Eye (tissue), 1 donor: ENCODE measurements around the gene SPIRE2.
"Not testable (repeated sequence)": the region's sequence is repeated elsewhere in the genome, so short reads cannot be mapped to it uniquely, and the experiment has no call there.

Source experiments
- DNase-seq: peaks from one replicate; pipeline ENCODE4 v3.0.0-alpha.2; 2015

The SPIRE2 gene

GRCh38 chr16:89869911-89870310, 41.6 kb downstream of the SPIRE2 start:
- no peak for DNase-seq

DNA sequence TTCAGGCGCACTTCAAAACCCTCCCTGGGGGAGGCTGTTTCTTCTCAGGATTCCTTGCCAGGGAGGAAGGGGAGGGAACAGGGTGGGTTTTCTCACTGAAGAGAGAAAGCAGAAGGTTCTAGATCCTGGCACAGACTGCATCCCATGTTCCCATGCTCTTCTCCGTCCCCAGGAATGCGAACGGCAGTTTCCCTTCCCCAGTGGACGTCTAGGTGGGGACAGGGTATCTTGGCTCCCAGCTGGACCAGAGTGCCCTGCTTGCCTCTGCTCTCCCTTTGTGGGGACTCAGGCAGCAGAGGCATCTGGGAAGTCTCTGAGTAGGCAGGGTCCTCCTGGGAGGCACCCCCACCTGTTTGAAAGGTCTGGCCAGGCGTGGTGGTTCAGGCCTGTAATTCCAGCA, 42.2 kb downstream of the SPIRE2 start:
- DNase-seq = no peak

DNA sequence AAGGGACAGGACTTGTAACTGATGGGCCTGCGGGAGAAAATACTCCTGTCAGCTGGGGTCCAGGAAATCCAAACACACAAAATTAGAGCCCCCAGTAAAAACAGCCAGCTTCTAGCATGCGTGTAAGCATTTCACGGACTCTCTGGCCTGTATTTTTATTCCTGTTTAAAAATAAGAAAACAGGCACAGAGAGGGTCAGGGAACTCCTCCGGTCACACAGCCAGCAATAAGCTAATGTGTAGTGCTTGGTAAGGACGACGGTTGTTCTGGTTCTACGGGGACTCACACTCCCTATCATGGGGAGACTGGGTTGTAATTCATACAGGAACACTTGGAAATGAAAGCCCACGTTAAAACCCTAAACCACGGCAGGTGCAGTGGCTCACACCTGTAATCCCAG, 43.6 kb downstream of the SPIRE2 start:
- DNase-seq = no peak

- DNase-seq = peak; percentile 98
Measured at GRCh38 chr16:89873109-89873971, 45.1 kb downstream of the SPIRE2 start, which contains the start of gene TCF25. Gene TCF25 (plus strand): TSS chr16:89873592. CDS start chr16:89873668, 76 bp downstream.

GRCh38 chr16:89873972-89874689, 45.9 kb downstream of the SPIRE2 start:
- DNase-seq = peak; percentile 98

DNA sequence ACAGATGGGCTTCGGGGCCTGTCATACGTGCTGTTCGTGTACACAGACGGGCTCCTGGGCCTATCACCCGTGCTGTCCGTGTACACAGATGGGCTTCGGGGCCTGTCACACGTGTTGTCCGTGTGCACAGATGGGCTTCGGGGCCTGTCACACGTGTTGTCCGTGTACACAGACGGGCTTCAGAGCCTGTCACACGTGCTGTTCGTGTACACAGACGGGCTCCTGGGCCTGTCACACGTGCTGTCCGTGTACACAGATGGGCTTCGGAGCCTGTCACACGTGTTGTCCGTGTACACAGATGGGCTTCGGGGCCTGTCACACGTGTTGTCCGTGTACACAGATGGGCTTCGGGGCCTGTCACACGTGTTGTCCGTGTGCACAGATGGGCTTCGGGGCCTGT, 50.8 kb downstream of the SPIRE2 start:
- DNase-seq = not testable (repeated sequence)

DNA sequence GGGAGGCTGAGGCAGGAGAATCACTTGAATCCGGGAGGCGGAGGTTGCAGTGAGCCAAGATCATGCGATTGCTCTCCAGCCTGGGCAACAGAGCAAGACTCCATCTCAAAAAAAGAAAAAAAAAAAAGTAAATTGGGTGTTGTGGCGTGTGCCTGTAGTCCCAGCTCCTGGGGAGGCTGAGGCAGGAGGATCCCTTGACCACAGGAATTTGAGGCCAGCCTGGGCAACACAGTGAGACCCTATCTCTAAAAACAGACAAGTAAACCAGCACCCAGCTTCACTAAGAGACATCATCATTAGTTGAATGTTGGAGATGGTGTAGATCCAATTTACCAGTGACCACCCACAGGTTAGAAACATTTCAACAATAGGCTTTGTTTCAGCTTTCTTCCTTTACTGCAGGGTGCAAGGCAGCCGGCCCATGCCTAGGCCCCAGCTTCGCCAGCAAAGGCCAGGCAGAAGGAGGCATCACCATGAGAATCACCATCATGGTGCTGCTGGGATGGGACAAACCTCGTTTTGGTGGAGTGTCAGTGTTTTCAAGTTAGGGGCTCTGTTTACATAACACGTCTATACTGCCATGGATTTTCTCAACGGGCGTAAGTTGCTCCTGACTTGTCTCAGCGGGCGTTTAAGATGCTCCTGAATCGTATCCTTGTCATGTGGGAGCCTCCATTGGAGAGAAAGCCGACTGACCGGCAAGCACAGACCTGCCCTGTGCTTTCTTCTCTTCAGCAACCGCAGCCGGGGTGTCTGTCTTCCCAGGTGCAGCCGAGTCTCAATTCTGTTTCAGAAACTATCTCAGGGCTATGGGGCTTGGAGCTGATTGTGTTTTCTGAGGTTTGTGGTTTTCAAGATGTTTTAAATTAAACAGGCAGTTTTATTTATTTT, 52.4 kb downstream of the SPIRE2 start:
- DNase-seq = no peak

DNA sequence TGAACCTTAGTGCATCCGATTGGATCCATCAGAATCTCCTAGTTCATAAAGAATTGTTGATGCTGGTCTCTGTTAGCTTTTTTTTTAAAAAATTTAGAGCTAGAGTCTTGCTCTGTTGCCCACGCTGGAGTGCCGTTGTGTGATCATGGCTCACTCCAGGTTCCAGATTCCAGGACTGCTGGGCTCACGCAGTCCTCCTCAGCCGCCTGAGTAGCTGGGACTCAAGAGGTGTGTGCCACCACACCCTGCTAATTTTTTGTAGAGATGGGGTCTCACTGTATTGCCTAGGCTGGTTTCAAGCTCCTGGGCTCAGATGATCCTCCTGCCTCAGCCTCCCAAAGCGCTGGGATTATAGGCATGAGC, 53.1 kb downstream of the SPIRE2 start:
- DNase-seq = no peak

DNA sequence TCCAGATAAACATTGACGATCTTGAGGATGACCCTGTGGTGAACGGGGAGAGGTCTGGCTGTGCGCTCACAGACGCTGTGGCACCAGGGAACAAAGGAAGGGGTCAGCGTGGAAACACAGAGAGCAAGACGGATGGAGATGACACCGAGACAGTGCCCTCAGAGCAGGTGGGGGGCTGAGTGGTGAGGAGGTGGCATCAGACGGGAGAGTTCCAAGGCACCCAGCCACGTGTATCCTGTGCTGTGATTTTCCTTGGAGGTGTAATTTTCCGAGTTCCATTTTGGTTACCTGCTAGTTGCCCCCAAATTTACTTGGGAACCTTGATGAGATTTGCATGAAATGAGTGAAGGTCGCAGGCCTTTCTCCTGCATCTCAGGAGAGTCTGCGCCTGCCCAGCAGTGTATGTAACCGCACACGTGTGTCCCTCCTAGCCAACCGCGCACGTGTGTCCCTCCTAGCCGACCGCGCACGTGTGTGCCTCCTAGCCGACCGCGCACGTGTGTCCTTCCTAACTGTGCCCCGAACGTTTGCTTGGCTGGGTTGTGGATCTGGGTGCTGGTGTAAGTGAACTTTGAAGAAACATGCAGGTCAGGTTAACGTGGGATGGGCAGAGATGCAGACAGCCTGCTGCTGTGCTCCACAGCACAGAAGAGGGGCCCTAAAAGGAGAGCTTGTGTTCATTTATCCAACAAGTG, 55.2 kb downstream of the SPIRE2 start:
- no peak for DNase-seq

DNA sequence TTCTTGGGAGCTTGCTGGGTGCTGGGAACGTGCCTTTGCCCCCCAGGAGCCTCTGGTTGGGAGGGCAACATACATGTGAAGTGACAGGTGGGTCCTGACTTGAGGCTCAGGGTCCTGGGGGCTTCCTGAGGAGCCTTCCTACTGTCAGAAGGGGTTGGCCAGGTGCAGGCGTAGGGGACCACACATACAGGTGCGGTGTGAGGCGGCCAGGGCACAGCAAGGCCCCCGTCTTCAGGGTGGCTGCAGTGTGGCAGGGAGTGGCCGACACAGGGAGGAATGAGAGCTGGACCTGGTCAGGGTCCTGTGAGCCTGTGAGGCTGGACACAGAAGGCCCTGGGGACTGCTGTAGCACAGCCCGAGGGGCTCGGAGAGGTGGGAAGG, 55.8 kb downstream of the SPIRE2 start:
- no peak for DNase-seq

- DNase-seq = no peak
Measured at GRCh38 chr16:89887243-89887642, 59.0 kb downstream of the SPIRE2 start.

DNA sequence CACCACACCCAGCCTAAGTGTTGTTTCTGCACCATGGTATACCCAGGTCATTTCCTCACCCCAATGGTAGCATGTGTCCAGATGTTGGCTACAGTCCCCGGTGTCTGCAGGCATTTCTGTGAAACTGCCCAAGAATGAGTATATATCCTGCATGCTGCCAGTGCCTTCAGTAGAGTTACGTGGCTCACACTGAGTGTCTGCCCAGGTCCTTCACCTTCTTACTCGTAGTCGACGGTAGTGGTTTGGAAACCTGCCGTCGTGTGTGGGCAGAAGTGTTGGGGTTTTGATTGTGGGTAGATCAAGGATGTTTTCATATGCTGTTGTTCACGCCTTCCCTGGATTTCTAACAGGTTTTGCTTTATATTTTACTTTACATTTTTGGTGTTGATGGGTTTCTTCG, 61.9 kb downstream of the SPIRE2 start:
- no peak for DNase-seq

- DNase-seq = no peak
Measured at GRCh38 chr16:89890886-89891657, 62.8 kb downstream of the SPIRE2 start.

DNA sequence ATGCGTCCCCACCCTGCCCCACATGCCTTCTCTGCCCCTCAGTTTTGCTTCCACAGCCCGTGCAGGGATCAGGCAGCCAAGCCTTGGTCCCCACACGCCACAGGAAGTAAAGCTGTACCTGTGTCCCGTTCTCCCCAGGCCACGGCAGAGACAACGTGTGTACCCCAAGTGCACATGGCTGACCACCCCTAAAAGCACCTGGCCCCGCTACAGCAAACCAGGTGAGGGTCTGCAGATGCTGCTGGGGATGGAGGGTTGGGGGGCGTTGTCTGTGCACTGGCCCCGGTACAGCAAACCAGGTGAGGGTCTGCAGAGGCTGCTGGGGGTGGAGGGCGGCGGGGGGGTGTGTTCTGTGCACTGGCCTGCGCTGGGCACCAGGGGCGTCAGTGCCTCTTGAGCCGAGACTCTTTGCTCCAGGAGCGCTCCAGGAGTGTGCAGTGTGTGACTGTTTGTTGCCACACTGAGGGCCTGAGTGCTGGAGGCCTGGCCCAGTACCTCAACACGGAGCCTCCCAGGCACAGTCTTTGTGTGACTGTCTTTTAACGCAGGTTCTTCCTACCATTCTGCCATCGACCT, 63.9 kb downstream of the SPIRE2 start:
- no peak for DNase-seq

- DNase-seq = no peak
Measured at GRCh38 chr16:89892635-89893034, 64.4 kb downstream of the SPIRE2 start.

GRCh38 chr16:89893642-89894548, 65.6 kb downstream of the SPIRE2 start:
- DNase-seq = no peak

GRCh38 chr16:89895482-89896250, 67.4 kb downstream of the SPIRE2 start:
- DNase-seq = no peak

DNA sequence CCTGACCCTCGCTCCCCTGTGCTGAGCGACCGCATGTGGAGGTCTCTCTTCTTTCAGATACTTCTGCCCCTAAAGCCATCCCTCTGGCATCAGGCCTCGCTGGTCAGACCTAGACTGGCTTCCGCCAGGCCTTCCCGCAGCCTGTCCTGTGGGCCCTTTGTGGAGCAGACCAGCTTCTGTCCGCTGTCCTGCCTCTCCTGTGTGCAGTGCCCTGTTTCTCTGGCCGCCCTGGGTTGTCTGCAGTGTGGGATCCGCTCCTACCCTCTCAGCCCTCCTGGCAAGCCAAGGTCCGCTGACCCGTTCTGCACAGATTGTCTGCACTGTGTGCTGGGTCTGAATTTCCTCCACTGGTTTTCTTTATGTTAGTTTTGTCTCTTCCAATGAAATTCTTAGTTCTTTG, 68.9 kb downstream of the SPIRE2 start:
- no peak for DNase-seq

DNA sequence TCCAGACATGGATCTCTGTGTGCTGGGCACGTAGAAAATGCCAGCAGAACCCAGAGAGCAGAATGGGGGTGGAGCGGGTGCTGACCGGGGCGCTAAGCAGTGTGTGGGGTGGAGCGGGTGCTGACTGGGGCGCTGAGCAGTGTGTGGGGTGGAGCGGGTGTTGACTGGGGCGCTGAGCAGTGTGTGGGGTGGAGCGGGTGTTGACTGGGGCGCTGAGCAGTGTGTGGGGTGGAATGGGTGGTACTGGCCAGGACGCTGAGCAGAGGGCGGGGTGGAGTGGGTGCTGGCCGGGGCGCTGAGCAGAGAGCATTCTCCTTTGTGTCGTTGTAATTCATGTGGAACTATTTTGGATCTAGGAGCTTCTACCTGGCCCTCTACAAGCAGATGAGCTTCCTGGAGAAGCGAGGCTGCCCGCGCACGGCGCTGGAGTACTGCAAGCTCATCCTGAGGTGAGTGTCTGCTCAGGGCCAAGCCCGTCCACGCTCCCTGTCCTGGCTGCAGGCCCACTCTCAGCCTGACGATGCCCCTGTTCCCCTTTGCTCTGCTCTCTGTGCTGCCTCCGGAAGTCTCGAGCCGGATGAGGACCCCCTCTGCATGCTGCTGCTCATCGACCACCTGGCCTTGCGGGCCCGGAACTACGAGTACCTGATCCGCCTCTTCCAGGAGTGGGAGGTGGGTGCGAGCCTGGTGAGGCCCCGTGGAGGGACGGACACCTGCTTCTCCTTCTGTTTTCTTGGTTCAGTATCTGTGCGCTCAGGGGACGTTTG, 70.1 kb downstream of the SPIRE2 start:
- no peak for DNase-seq
